ENCODE measurements around the gene TMEM53. TPM values are rescaled to one million over a fixed set of nuclear protein-coding genes. Genes with fewer than 3 reads are reported as not detected.

TMEM53 gene
- total and polyA plus RNA-seq, 2 experiments from 2014 or later = 6.9 to 37.4 TPM

DNA sequence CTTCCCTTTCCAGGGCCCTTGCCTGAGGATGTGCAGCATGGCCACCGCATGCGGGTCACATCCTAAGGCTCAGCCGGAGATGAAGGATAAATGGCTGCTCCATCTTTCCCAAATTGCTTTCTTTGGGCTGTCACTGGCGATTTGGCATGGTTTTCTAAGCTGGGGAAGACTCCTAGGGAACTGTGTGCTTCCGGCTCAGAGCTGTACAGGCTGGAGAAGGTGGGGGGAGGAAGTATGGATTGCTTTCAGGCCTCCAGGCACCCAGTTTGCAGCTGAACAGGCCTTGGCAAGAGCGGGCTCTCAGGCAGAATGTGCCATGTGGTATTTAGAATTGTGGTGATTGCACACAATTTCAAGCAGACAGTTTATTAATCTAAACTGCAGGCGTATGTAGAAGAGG lies 48.9 kb downstream of the TMEM53 start:
- 92% methylated on average over 7 of the region's 7 CpGs for WGBS (ENCODE audit: low lambda C conversion rate, missing lambda C conversion rate)
- H3K4me1 ChIP-seq (ENCODE audit: insufficient read depth) = no peaks in the 10 kb centered on the region
- no peak overlapping the region for H2AFZ ChIP-seq
- no peak for DNase-seq (ENCODE audit: low spot score)
- H3K27me3 ChIP-seq = no peaks in the 10 kb centered on the region
- no peaks in the 10 kb centered on the region for H4K20me1 ChIP-seq (ENCODE audit: insufficient read depth, poor library complexity, severe bottlenecking)
- no peak overlapping the region for H3K4me3 ChIP-seq
- H3K36me3 ChIP-seq (replicated peaks; ENCODE audit: insufficient read depth, low read depth) = no peaks in the 10 kb centered on the region
- no peaks in the 10 kb centered on the region for H3K79me2 ChIP-seq
- H3K4me2 ChIP-seq = no peak overlapping the region
- no peaks in the 10 kb centered on the region for H3K9me3 ChIP-seq (ENCODE audit: low read depth)
- TF ChIP-seq, protein P1, sequence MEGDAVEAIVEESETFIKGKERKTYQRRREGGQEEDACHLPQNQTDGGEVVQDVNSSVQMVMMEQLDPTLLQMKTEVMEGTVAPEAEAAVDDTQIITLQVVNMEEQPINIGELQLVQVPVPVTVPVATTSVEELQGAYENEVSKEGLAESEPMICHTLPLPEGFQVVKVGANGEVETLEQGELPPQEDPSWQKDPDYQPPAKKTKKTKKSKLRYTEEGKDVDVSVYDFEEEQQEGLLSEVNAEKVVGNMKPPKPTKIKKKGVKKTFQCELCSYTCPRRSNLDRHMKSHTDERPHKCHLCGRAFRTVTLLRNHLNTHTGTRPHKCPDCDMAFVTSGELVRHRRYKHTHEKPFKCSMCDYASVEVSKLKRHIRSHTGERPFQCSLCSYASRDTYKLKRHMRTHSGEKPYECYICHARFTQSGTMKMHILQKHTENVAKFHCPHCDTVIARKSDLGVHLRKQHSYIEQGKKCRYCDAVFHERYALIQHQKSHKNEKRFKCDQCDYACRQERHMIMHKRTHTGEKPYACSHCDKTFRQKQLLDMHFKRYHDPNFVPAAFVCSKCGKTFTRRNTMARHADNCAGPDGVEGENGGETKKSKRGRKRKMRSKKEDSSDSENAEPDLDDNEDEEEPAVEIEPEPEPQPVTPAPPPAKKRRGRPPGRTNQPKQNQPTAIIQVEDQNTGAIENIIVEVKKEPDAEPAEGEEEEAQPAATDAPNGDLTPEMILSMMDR (IDR thresholded peaks at IDR 0.05; ENCODE audit: poor library complexity) = no peak
- no peak for TF ChIP-seq EZH2 (IDR thresholded peaks at IDR 0.05; ENCODE audit: borderline replicate concordance)
- TF ChIP-seq EZH2phosphoT487 (IDR thresholded peaks at IDR 0.05; ENCODE audit: low read depth, severe bottlenecking, unreplicated experiment) = no peak
- H3K27ac ChIP-seq = no peak overlapping the region
- no peaks in the 10 kb centered on the region for H3K9me2 ChIP-seq (replicated peaks; ENCODE audit: insufficient read depth)

DNA sequence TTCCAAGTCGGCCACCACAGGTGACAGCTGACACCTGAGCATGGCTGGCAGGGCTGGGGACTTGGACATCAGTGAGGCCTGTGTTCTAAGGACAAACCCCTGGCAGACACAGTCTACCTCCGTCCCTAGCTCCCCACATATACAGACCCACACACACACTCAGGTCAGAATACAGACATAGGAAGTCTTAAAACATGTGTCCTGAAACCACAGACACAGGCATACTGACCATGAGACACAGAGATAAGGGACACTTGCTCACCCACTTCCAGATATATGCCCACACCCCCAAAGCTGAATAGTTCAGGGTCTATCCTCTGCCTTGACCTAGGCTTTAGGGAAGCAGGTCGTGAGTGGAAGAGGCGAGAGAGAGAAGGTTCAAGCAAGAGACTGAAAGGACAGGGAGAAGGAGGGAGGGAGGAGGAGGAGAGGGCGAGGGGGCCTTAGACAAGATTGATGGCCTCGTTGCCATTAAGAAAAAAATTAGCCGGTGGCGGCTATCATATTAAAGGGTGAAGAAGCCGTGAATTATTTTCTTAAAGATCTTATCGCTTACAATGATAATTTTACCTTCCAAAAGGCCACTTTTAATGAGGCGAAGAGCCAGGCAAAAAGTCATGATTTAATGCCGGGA lies 49.9 kb downstream of the TMEM53 start:
- H3K27ac ChIP-seq = no peak overlapping the region
- DNase-seq (ENCODE audit: low spot score) = no peak
- H4K20me1 ChIP-seq (ENCODE audit: insufficient read depth, poor library complexity, severe bottlenecking) = no peaks in the 10 kb centered on the region
- no peaks in the 10 kb centered on the region for H3K9me3 ChIP-seq (ENCODE audit: low read depth)
- H2AFZ ChIP-seq = no peak overlapping the region
- TF ChIP-seq EZH2 (IDR thresholded peaks at IDR 0.05; ENCODE audit: borderline replicate concordance) (no peak), EZH2phosphoT487 (IDR thresholded peaks at IDR 0.05; ENCODE audit: low read depth, severe bottlenecking, unreplicated experiment) (no peak)
- TF ChIP-seq, protein P1 (IDR thresholded peaks at IDR 0.05; ENCODE audit: poor library complexity) = no peak
- 87% methylated on average over 12 of the region's 12 CpGs for WGBS (ENCODE audit: low lambda C conversion rate, missing lambda C conversion rate)
- no peak overlapping the region for H3K4me2 ChIP-seq
- H3K9me2 ChIP-seq (replicated peaks; ENCODE audit: insufficient read depth) = no peaks in the 10 kb centered on the region
- H3K79me2 ChIP-seq = no peaks in the 10 kb centered on the region
- no peaks in the 10 kb centered on the region for H3K36me3 ChIP-seq (replicated peaks; ENCODE audit: insufficient read depth, low read depth)
- H3K4me3 ChIP-seq = no peak overlapping the region
- no peaks in the 10 kb centered on the region for H3K4me1 ChIP-seq (ENCODE audit: insufficient read depth)
- H3K27me3 ChIP-seq = no peaks in the 10 kb centered on the region

DNA sequence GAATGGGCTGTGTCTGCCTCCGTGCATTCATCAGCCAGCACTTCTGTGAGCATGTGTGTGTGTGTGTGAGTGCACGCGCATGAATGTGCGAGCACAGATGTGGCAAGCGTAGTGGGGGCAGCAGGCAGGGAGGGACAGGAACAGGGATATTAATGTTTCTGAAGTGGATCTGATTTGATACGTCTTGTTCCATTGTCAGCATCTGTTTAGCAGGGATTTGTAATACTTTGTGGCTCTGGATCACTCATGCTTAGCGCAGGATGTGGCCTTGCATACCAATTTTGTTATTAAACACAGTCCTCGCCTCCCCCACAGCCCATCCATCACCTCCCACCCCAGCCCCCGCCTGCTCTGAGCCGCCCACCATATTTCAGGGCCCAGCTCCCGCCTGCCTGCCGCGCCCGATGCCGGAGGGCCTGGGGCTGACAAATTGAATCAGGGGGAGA lies 52.4 kb downstream of the TMEM53 start:
- Histone ChIP-seq H3K27ac (no peak overlapping the region), H3K9me2 (replicated peaks; ENCODE audit: insufficient read depth) (no peaks in the 10 kb centered on the region), H4K20me1 (ENCODE audit: insufficient read depth, poor library complexity, severe bottlenecking) (no peaks in the 10 kb centered on the region), H3K4me3 (no peak overlapping the region), H3K9me3 (ENCODE audit: low read depth) (no peaks in the 10 kb centered on the region), H3K79me2 (no peaks in the 10 kb centered on the region), H2AFZ (no peak overlapping the region), H3K4me1 (ENCODE audit: insufficient read depth) (peaks cover 5% of the 10 kb centered on the region), H3K36me3 (replicated peaks; ENCODE audit: insufficient read depth, low read depth) (no peaks in the 10 kb centered on the region), H3K27me3 (peaks cover 12% of the 10 kb centered on the region), H3K4me2 (no peak overlapping the region)
- DNase-seq (ENCODE audit: low spot score) = no peak
- TF ChIP-seq EZH2phosphoT487 (IDR thresholded peaks at IDR 0.05; ENCODE audit: low read depth, severe bottlenecking, unreplicated experiment) = no peak
- no peak for TF ChIP-seq EZH2 (IDR thresholded peaks at IDR 0.05; ENCODE audit: borderline replicate concordance)
- TF ChIP-seq, protein P1 (IDR thresholded peaks at IDR 0.05; ENCODE audit: poor library complexity) = no peak
- WGBS (ENCODE audit: low lambda C conversion rate, missing lambda C conversion rate) = 81% methylated on average over 13 of the region's 15 CpGs

All from hepatocyte (in vitro differentiated cells).